GM10266 (cell line): ENCODE data around the gene ARHGDIB.

Experiments
- DNase-seq: peaks from one replicate; pipeline ENCODE4 v3.0.0; 2012; ENCODE audit errors: extremely low spot score
- TF ChIP-seq, protein P1 (sequence below): IDR thresholded peaks from 2 replicates; pipeline ENCODE4 v1.5.1; 2012; ENCODE audit warnings: mild to moderate bottlenecking, low read depth; ENCODE audit not compliant: control insufficient read depth, insufficient read depth; ENCODE audit errors: missing control alignments

Gene ARHGDIB

DNA sequence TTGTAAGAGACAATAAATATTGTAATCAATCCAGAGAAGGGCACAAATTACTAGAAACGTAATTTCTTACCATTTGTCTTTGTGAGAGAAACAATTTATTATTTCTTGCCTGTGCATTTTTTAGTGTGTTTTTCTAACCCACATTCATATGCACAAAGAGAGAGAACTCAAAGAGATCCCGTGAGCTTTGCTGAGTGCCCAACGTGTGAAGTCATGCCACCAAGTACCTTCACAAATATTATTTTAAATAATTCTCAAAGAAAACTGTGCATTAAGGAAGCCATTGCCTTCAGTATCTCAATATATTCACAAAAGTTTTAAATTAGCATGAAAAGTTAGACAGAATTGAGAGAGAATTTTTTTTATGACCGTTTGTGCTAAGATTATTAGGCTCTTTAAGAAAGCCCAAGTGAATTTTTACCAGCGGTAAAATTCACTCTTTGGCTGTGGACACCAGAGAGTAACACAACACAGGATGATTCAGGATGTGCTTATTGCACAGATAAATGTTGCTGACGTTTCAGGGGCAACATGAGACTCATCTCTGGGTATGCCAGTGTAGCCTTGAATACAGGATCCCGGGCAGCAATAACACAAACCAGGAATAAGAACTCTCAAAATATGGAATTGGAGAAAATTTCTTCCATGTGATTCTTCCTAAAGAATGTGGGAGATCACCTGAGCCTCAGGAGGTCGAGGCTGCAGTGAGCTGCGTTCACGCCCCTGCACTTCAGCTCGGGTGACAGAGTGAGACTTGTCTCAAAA is 2.9 kb downstream of the ARHGDIB start:
- DNase-seq: no peak

DNA sequence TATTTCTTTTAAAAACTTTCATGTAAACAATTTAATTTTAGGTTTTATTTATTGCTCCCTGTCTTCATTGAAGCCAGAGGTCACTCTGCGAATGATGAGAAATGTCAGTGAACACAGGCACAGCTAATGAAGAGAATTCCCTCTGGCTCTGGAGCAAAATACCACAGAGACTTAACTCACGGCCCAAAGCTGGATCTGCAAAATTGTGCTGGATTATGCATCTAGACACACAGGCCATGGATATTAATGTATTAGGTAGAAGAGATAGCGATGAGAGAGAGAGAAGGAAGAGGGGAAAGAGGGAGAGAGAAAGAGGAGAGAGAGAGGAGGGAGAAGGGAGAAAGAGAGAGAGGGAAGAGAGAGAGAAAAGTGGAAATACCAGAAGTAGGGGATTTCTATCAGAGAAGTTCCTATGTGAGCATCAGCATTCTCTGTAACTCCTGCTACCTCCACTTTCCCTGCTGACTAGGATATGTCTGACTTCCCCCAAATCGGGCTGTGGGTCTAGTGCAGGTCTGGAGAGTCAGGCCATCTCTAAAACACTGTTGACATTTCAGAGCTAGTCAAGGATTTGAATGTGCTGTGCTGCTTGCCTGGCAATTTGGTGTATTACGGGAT is 3.7 kb downstream of the ARHGDIB start:
- TF ChIP-seq, protein P1, sequence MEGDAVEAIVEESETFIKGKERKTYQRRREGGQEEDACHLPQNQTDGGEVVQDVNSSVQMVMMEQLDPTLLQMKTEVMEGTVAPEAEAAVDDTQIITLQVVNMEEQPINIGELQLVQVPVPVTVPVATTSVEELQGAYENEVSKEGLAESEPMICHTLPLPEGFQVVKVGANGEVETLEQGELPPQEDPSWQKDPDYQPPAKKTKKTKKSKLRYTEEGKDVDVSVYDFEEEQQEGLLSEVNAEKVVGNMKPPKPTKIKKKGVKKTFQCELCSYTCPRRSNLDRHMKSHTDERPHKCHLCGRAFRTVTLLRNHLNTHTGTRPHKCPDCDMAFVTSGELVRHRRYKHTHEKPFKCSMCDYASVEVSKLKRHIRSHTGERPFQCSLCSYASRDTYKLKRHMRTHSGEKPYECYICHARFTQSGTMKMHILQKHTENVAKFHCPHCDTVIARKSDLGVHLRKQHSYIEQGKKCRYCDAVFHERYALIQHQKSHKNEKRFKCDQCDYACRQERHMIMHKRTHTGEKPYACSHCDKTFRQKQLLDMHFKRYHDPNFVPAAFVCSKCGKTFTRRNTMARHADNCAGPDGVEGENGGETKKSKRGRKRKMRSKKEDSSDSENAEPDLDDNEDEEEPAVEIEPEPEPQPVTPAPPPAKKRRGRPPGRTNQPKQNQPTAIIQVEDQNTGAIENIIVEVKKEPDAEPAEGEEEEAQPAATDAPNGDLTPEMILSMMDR: no peak
- DNase-seq: no peak

More for the DNA sequence above, 2.9 kb downstream of the ARHGDIB start:
- TF ChIP-seq, protein P1: no peak

DNA sequence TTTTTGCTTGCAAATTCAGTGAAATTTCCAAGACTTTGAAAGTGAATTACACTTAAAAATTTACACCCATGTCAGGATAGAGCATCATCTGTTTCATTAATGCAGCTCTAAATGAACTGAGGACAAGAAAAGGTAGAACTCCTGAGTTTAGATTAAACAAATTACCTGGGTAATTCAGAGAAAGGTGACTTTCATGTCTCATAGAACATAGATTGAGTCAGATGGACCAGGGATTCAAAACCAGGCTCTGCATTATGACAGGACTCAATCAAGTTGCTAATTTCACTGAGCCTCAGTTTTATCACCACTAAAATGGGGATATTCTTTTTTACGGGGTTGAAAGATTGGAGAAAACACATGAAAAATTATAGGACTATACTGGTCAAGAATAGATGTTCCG is 4.5 kb downstream of the ARHGDIB start:
- TF ChIP-seq, protein P1: no peak
- no peak for DNase-seq

DNA sequence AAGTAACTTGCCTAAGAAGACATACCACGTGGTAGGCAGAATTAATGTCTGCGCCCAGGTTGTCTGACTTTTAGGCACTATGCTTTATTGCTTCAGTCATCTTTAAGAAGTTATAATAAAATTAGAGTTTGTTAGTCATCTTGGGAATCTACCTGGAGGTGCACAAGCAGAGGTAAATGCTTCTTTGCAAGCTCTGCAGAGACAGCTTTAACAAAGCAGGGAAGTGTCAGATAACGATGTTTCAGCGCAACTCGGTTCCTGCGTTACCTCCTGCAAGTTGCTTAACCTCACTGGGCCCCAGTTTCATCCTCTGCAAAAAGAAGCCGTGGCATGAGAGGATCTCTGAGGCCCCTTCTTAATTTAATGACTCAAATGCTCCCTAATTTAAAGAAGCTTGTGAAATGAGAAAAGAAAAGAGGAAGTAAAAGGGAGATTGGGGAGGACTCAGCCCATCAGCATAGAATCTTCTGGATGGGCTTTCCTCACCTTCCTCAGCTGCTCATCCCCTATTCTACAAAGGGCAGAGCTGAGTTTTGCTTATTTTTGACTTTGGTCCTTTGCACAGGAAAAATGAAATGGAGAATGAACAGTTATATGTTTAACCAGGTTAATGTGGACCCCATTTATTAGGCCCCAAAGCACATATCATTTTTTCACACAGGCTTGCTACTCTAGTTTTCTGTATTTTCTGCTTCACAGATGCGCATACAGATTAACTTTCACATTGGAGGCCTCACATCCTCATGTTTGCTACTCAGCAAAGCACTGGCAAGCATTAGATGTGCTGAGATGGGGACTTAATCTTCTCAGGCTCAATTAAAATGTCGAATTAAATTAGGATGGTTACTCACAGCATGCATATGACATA is 5.1 kb downstream of the ARHGDIB start:
- TF ChIP-seq, protein P1: no peak
- peak; percentile 24 for DNase-seq

DNA sequence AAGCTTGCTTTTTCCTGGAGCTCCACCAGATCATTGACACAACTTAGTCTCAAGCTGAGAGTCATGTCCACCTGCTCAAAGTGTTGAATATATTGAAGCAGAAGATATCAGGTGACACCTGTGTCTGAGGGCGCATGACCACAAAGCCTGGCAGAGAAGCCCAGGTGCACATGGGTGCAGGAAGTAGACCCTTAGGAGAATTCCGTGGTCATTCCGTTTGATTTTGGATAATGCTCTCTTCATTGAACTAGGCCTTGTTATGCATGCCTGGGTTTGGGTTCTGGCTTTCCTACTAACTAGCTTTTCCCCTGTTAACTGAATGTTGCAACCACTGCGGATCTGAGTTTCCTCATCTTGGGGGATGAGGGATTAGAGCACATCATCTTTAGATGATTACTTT is 7.1 kb downstream of the ARHGDIB start:
- TF ChIP-seq, protein P1: no peak
- DNase-seq: no peak

DNA sequence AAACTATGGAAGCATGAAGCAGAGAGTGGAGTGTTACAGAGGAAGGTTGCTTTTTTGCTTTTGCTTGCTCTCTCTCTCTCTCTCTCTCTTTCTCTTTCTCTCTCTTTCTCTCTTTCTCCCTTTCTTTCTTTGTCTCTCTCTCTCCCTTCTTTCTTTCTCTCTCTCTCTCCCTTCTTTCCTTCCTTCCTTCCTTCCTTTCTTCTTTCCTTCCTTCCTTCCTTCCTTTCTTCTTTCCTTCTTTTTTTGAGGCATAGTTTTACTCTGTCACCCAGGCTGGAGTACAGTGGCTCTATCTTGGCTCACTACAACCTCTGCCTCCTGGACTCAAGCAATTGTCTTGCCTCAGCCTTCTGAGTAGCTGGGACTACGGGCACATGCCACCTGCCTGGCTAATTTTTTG is 7.6 kb downstream of the ARHGDIB start:
- DNase-seq: no peak
- TF ChIP-seq, protein P1: no peak
